Putamen (tissue), 1 donor: ENCODE results near the gene CHRNE.
"Not testable (repeated sequence)": the region's sequence is repeated elsewhere in the genome, so short reads cannot be mapped to it uniquely, and the experiment has no call there.

Experiments
- DNase-seq: peaks from one replicate; pipeline ENCODE4 v3.0.0-alpha.2; 2016; ENCODE audit warnings: low spot score

CHRNE gene

DNA sequence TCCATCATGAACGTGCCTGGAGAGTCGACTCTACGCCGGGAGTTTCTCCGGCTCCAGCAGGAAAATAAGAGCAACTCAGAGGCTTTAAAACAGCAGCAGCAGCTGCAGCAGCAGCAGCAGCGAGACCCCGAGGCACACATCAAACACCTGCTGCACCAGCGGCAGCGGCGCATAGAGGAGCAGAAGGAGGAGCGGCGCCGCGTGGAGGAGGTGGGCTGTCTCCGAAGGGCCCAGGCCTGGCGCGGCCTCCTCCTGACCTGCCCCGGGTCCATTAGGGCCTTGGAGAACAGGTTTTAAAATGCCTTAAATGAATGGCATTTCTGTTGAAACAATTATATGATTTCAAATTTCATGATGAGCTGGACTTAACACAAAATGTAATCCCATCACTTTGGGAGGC lies 15.3 kb downstream of the CHRNE start:
- DNase-seq, result no peak

DNA sequence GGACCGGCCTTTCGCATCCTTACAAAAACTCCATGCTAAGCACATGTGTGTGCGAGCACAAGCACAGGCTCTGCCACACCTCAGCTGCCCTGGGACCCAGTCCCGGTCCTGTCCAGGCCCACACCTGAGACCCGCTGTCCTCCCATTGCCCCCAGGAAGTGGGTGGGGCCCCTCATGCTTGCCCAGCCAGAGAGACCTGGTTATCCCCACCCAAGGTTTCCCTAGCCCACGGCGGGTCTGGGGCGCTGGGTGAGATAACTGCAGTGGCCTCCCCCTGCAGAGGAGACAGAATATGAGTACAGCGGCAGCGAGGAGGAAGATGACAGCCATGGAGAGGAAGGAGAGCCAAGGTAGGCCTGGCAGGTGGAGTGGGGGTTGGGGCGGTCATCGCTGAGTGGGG lies 16.1 kb downstream of the CHRNE start:
- no peak for DNase-seq

DNA sequence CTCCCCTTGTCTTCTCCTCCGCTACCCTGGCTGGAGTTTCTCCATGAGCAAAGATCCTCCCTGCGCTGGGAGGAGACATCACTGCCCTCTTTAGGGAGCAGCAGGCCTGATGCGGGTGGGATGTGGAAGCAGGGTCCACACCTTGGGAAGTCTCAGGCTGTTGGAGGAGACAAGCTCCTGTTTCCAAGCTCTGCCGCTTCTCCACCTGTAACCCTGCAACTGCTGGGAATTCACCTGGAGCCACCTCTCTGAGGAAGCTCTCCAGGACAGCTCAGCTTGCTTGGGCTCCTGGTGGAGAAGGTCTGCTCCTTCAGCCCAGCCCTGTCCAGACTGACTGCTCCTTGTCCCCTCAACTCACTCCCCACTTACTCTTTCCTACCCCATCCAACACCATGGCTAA lies 18.4 kb downstream of the CHRNE start:
- DNase-seq, result no peak

DNA sequence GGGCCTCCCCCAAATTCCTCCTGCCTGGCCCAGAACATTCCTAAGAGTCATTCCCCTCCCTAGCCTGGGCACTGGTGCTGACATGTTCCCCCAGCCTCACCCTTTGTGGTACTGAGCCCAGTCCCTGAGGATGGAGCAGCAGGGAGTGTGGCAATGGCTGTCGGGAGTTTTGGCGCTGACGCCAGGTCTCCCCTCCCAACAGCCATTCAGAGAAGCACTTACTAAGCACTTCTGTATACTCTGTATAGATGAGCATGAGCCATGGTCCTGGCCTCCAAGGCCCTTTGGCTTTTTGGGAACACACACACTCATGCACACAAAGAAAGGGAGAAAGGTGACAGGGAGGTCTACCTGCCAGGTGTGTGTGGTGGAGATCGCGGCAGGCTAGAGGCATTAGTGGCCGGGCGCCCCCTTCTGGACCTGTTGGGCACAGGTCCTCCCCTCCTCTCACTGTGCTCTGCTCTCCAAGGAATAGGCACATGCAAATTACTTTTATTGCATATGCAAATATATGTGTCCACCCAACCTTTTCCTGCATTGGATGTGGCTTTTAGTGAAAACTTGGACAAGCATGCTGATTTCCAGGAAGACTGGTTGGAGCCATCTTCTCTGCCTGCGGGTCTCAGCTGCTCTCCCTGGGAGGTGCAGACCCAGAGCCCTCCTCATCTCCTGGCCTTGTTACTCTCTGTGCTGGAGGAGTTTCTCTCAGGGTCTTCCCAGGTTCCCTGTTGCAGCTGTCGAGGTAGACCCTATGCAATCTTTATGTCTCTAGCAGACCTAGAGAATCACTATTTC lies 20.9 kb downstream of the CHRNE start:
- DNase-seq, result no peak

DNA sequence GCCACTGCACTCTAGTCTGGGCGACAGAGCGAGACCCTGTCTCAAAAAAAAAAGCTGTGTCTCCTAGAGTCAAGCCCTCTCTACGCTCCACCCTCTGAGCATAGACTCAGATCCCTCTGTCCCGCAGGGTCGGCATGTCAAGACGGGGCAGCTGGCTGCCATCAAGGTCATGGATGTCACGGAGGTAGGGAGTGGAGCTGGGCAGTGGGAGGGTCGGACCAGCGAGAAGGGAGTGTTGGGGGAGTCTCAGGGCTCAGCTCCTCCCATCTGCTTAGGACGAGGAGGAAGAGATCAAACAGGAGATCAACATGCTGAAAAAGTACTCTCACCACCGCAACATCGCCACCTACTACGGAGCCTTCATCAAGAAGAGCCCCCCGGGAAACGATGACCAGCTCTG lies 22.0 kb downstream of the CHRNE start:
- DNase-seq, result no peak

DNA sequence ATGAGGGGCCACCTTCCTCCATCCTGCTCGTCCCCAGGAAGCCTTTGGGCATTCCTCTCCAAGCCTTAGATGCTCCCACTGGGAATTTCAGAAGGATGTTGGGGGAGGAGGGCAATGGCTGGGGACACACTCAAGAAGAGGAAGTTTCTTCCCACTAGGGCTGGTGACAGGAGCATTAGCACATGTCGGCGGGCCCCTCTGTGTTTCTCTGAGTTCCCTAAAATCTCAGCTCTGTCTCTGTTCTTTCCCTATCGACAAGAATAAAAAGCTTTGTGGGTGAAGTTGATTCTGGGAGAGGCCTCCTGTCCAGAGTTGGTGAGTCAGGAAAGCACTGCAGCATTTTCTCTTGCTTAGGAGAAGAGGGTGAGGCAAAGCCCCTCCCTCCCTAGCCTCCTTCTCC lies 23.3 kb downstream of the CHRNE start:
- DNase-seq, result no peak

DNA sequence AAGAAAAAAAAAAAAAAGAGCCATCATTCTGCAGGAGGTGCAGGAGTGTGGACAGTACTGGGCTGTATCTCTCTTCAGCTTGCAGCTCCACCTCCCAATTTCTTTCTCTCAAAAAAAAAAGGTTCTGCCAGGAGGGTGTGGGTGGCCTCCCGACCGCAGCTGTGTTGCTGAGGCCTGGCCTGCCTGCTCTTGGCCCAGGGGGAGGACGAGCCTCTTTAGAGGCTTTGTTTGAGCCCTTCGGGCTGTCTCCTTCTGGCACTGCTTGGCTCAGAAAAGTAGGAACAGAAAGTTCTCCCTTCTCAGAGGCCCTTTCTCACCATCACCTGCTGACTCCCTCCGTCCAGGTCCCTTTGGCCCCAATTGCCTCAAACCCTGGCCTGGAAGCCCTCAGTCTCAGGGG lies 25.8 kb downstream of the CHRNE start:
- DNase-seq, result peak; percentile 78

DNA sequence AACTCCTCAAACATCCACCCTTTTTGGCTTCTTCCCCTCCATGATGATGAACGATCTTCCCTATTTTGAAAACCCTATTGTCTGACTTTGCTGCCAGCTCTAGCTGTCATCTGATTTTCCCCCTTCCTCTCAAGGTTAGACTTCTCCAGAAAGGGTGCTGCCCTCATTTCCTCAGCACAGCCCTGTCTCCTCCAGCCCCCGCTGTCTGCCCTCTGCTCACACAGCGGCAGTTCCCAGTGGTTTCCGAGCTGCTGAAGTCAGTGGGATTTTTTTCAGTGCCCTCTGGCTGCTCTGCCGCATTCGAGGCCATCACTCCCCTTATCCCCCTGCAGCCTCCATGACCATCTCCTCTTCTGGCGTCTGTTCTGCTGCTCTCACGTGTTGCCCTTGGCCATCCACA lies 30.1 kb downstream of the CHRNE start:
- no peak for DNase-seq

DNA sequence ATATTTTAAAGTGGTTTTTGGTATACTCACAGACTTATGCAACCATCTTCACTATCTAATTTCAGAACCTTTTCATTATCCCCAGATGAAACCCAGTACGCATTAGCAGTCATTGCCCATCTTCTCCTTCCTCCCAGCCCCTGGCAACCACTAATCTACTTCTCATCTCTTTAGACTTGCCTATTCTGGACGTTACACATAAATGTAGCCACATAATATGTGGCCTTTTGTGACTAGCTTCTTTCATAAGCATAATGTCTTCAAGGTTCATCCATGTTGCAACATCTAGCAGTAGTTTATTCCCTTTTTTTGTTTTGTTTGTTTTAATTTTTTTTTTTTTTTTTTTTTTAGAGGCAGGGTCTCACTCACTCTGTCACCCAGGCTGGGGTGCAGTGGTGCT lies 32.0 kb downstream of the CHRNE start:
- DNase-seq, result no peak

DNA sequence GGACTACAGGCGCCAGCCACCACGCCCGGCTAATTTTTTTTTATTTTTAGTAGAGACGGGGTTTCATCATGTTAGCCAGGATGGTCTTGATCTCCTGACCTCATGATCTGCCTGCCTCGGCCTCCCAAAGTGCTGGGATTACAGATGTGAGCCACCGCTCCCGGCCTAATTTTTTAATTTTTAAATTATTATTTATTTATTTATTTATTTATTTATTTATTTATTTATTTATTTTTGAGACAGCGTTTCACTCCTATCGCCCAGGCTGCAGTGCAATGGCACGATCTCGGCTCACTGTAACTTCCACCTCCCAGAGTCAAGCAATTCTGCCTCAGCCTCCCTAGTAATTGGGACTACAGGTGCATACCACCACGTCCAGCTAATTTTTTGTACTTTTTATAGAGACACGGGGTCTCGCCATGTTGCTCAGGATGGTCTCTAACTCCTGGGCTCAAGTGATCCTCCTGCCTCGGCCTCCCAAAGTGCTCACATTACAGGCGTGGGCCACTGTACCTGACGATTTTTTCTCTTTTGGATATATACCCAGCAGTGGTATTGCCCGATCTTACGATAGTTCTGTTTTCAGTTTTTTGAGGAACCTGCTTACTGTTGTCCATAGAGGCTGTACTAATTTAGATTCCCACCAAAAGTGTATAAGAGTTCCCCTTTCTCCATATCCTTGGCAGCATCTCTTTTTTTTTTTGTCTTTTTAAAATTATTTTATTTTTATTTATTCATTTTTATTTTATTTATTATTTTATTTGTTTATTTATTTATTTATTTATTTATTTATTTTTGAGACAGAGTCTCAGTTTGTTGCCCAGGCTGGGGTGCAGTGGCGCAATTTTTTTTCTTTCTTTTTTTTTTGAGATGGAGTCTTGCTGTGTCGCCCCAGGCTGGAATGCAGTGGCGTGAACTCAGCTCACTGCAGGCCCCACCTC lies 33.6 kb downstream of the CHRNE start:
- not testable (repeated sequence) for DNase-seq

DNA sequence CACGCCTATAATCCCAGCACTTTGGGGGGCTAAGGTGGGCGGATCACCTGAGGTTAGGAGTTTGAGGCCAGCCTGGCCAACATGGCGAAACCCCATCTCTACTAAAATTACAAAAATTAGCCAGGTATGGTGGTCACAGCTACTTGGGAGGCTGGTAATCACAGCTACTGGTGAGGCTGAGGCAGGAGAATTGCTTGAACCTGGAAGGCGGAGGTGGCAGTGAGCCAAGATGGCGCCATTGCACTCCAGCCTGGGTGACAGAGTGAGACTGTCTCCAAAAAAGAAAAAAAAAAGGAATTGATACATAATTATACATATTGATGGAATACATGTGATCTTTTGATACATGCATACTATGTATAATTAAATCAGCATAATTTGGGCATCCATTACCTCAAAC lies 35.4 kb downstream of the CHRNE start:
- not testable (repeated sequence) for DNase-seq

DNA sequence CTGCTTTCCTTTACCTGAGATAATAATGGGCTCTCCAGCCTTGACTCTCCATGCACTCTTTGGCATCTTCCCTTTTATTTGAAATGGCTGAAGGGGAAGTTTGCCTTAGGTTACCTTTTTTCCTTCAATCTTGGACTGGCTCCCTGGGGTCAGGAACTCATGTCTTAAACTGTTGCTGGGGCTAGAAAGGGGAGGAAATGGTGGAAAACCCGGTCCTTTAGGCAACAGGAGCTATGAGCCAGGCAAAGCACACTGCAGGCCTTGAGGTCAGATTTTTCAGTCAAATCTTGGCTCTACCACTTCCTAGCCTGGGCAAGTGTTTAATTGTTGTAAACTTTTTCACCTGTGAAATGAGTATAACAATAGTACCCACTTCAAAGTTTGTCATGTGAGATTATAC lies 39.6 kb downstream of the CHRNE start:
- no peak for DNase-seq

DNA sequence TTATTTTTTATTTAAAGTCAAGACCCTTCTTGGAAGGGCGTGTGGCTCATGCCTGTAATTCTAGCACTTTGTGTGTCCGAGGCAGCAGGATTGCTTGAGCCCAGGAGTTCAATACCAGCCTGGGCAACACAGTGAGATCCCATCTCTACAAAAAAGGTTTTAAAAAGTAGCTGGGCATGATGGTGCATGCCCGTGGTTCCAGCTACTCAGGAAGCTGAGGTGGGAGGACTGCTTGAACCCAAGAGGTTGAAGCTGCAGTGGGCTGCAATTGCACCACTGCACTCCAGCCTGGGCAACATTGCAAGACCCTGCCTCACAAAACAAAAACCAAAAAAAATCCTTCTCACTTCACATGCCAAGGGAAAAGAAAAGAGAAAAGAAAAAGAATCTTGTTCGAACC lies 40.2 kb downstream of the CHRNE start:
- DNase-seq, result no peak

DNA sequence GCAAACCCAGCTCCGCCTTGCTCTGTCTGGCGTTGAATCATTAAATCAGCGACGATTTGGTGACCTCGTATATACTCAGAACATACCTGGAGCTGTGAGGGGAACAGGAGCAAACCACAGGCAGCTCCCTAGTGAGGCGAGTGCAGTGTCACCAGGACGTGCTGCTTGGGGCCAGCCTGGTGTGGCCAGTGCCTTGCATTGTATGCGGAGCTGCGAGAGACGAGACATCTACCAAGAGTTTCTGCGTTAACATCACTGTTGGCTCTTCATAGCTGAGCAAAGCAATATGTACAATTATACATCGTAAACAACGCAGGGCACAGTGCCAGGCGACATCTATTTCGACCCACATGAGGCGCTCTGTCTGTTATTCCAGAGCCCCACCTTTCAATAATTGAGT lies 41.8 kb downstream of the CHRNE start:
- DNase-seq, result no peak

DNA sequence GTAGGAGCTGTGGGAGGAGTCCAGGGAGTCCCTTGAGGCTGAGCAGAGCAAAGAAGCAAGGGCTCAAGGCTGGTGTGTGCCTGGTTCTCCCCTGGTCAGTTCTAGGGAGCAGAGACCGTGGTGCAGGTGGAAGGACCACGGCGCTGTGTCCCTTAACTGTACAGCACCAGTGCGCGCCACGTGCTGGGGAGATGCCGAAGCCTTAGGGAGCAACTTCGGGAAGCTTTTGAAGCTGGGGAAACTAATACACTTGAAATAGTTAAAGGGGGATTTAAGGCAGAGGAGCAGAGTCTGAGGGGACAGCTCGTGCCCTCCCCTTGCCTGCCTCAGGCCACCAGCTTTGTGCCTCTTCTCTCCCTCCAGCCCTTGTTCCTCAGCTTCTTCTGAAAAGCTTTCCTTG lies 42.2 kb downstream of the CHRNE start:
- DNase-seq, result no peak

DNA sequence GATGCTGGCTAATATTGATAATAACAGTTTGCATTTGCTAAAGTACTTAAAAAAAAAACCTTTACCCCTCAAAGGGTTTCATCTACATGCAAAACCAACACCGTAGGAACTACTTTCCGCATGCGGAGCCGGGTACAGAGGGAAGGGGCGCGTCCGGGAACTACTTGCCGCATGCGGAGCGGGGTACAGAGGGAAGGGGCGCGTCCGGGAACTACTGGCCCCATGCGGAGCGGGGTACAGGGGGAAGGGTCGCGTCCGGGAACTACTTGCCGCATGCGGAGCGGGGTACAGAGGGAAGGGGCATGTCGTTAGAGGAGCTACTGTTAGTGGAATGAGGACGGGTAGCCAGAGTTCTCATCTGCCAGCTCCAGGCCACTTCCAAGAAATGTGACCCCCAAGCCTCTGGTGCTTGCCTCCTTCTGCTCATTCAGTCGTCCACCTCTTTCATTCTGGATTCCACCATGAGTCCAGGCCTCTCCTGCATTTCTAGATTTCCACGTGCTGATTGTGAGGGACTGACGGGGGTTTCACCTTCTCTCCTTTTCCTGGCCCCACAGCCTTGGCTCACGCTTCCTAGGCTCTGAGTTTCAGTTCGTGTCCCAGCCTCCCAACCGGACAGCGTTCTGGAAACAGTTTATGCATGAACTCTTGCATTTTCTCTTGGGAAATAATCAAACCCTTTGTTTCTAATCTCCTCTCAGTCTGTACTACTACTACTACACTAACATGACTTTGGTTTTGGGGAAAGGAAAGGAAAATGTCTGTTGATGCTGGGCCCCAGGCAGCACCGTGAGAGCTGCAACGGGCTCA lies 42.9 kb downstream of the CHRNE start:
- DNase-seq, result no peak

DNA sequence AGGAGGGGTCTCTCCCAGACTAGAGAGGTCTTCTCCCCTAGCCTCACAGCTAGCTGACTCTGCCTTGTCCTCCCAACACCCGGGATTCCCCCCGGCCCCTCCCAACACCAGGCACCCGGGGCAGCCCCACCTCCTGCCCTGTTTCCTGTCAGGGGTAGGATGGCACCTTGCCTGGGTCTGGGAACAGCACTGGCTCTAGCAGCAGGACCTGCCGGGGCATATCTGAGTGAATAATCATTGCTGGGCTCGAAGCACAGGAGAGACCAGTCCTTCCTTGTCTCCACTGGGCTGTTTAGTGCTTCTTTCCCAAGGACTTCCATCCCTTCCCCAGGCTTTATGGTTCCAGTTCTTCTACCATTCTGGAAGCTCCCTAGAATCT lies 44.0 kb downstream of the CHRNE start:
- no peak for DNase-seq

DNA sequence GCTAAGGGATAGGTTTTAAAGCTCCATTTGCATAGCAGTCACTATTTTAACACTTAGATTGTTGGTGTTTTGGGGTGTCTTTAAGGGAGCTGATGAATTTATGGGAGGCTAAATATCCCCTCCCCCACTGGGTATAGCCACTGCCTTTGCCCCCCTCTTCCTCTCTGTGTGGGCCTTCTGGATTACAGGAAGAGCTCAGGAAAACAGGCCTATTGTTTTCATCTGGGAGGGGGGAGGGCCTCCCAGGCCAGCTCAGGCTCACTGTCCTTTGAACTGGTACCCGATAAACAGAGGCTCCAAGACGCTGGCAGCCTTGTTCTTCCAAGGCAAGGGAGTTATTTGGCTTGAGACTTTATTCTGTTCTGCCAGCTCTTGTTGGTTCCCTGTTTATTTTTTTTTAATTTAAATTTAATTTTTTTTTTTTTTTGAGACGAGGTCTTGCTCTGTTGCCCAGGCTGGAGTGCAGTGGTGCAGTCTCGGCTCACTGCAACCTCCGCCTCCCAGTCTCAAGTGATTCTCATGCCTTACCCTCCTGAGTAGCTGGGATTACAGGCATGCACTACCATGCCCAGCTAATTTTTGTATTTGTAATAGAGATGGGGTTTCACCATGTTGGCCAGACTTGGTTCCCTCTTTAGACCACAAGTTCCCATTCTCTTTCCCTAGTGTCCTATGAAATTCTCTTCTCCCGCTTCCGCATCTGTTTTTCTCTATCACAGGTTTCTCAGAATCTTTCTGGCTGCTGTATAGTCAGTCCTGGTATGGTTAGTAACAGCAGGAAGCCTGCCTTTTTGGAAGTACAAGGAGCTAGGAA lies 44.6 kb downstream of the CHRNE start:
- DNase-seq, result peak; percentile 94

DNA sequence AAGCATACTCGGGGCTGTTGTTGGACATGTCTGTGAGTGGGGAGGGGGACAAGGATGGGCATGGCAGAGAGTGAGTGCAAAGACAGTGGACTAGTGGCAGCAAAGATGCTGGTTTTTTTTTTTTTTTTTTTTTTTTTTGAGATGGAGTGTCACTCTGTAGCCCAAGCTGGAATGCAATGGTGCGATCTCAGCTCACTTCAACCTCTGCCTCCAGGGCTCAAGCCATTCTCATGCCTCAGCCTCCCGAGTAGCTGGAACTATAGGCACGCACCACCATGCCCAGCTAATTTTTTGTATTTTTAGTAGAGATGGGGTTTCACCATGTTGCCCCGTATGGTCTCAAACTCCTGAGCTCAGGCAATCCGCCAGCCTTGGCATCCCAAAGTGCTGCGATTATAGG lies 45.6 kb downstream of the CHRNE start:
- not testable (repeated sequence) for DNase-seq

DNA sequence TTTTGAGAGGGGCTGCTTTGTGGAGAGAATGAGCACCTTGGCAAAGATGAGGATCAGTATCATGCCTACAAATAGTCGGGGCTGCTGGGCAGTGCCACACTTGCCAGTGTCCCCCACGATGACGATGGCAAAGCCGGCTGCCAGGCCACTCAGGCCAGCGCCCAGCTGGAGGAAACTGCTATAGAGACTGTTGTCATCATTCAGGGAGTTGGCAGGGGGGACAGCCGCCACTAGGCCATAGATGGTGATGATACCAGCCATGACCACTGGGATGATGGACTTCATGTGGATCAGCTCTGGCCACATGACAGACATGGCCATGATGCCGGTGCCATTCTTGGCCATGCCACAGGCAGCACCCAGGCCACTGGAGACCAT lies 46.0 kb downstream of the CHRNE start:
- peak; percentile 83 for DNase-seq

DNA sequence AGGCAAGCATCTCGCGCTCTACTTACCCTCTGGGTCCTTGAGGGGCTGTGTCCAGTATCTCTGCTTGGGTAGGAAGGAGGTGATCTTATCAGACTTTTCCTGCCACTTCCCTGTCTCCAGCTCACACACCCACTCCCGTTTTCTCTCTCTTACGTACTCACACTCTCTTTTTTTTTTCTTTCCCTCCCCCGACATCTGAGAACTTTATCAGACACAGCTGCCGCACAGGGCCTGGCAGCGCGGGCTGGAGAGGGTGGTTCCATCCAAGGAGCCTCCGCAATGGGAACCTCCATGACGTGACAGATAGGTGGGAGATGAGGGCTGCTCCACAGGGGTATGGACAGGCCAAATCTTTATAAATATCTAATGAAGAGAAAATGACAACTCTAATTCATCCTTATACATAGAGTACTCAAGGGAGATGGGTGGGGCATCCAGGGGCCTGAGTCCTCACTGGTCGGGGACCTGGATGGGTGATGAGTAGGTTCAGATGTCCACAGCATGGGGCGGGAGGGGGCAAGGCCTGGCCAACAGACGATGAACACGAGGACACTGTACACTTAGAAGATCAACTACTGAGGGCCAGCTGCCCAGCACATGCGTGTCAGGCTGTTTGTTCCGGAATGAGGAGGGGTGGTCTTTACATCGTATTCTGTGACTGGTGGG lies 46.5 kb downstream of the CHRNE start:
- DNase-seq, result no peak
